Hematopoietic multipotent progenitor cell treated with erythropoietin and hydrocortisone succinate and interleukin-3 and kit ligand, for 8 days (in vitro differentiated cells): Measurements from ENCODE around the gene GDF10.

Experiments used
- DNase-seq: peaks from one replicate; pipeline ENCODE4 v3.0.0-alpha.2; 2015

The GDF10 gene

DNA sequence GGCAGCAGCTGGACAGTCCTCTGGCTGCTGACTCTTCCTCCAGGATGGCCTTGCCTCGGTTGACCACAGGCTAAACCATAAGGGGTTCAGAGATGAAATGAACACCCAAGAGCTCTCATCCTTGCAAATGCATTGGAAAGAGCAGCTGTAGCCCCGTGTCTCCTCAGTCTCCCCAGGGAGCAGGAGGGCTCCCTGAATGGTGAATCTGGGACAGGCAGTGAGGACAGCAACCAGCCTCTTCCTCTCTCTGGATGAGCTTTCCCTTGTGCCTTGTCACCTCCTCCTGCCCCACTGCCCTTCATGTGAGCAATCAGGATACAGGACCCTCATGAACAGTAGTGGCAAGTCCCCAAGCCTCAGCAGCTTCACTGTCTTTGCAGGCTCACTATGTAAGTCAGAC, 23.9 kb upstream of the GDF10 start:
- no peak for DNase-seq

GRCh38 chr10:47276576-47277351, 23.2 kb upstream of the GDF10 start:
- no peak for DNase-seq

GRCh38 chr10:47277352-47278151, 22.4 kb upstream of the GDF10 start:
- no peak for DNase-seq

DNA sequence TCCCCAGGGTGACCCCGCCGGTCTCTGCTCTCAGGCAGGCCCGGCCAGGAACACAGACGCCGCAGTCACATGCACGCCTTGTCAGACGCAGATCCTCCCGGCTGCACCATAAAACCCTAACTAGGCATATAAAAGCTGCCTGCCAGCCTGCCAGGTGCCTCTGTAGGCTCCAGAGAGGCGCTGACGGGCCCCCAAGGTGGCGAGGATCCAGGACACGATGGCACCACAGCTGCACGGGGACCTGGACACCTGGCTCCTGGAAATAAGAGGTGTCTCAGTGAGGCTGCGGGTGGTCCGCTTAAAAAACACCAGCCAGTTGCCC, 21.9 kb upstream of the GDF10 start:
- no peak for DNase-seq

- DNase-seq, result no peak
These were observed 21.3 kb upstream of the GDF10 start for GRCh38 chr10:47278720-47279119.

GRCh38 chr10:47279276-47279675, 20.7 kb upstream of the GDF10 start:
- no peak for DNase-seq

- no peak for DNase-seq
These were observed 17.9 kb upstream of the GDF10 start for GRCh38 chr10:47282005-47282656.

- no peak for DNase-seq
These were observed 17.4 kb upstream of the GDF10 start for GRCh38 chr10:47282657-47283018.

GRCh38 chr10:47283101-47283630, 16.8 kb upstream of the GDF10 start:
- DNase-seq, result no peak

DNA sequence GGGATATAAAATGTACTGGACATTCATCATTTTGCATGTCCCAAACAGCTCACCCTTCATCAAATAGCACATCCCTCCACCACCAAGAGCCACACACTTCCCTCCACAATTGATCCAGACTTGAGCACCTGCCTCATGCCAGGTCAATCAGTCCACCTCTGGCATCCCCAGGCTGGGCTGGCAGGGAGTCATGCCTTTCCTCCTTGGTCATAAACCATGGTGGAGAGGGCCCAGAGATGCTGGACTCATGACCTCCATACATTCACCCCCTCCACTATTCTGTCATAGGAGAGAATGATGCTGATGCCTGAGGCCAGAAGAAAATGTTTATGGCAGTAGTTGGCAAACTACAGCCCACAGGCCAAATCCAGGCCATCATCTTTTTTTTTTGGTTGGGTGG, 16.1 kb upstream of the GDF10 start:
- DNase-seq, result no peak

DNA sequence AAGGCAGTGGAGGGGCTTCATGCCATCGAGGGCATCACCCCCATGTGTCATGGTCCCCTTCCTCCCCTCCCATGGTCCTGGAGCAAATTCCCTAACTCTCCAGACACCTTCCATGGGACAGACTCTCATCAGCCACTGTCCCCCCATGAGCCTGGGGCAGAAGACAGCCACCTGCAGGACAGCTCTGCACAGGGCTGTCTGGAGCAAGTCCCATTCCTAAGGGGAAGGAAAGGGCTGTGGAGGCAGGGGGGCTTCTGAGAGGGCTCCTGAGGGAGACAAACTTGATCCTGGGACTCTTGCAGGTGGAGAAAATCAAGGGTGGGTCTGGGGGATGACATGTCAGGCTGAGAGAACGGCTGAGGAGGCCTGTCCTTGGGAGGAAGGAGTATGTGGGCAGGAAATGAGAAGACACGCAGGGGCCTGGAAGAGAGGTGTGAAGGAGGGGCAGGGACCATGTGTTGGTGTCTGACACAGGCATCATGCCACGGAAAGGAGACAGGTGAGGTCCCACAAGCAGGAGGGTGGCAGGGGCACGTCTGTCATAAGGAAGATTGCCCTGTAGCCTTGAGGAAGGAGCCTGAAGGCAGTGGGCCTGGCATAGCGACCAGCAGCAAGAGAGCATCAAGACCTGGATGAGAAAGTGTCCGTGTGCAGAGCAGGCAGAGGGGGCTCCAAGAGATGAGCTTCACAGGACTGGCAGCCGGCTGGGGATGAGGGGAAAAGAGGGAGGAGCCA, 14.4 kb upstream of the GDF10 start:
- DNase-seq, result no peak

- no peak for DNase-seq
These were observed 13.9 kb upstream of the GDF10 start for GRCh38 chr10:47286116-47286505.

GRCh38 chr10:47286591-47287315, 13.2 kb upstream of the GDF10 start:
- DNase-seq, result no peak

DNA sequence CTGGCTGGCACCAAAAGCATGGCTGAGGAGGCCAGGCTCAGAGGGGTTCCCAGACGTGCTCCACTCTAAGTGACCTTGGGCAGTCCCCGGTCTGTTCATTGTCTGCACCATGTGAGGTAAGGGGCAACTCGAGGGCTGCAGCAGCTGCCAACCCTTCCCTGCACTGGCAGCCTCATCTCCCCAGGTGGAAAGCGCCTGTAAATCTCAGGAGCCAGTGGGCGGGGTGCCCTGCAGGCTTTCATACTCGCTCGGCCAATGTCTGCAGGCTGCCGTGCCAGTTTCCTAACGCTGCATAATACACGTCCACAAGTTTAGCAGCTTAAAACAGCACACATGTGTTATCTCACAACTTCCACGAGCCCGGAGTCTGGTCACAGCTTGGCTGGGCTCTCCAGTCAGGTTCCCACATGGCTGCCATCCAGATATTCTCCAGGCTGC, 12.6 kb upstream of the GDF10 start:
- no peak for DNase-seq

- no peak for DNase-seq
These were observed 12.2 kb upstream of the GDF10 start for GRCh38 chr10:47287805-47288204.

- no peak for DNase-seq
These were observed 11.8 kb upstream of the GDF10 start for GRCh38 chr10:47288236-47288635.

DNA sequence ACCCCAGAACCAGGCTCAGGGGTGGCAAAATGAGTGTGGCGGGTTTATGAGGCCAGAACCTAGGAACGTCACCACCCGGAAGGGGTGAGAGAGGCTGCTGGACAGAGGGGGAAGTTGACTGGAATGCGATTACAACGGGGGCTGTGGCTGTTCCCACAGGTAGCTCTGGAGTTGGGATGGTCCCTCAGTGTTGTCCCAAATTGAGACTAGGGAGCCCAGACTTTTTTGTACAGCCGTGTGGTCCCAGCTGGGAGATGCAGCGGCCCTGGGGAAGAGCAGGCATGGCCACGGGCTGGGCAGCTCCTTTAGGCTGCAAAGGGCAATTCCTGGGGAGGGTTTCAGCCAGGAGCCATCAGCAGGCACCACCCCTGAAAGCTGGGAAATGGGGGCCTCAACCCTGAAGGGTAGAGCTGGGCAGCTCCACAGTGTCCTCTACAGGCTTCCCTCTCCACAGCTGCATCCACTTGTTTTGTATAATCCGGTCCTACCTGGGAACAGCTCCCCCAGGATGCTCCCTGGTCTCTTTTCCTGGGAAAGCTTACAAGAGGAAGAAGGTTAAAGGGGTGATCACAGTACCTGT, 11.0 kb upstream of the GDF10 start:
- no peak for DNase-seq

GRCh38 chr10:47289921-47290320, 10.1 kb upstream of the GDF10 start:
- no peak for DNase-seq

GRCh38 chr10:47290338-47290737, 9.7 kb upstream of the GDF10 start:
- DNase-seq, result no peak

DNA sequence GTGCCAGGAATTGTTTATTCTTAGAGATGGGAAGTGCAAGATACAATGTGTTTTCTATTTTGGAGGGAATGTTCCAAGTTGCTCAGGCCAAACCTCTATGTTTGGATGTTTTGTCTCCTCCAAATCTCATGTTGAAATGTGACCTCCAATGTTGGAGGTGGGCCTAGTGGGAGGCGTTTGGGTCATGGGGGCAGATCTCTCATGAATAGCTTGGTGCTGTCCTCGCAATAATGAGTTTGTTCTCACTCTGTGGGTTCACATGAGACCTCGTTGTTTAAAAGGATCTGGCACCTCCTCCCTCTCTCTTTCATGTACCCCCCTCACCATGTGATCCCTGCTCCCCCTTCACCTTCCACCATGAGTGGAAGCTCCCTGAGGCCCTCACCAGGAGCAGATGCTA, 8.3 kb upstream of the GDF10 start:
- DNase-seq, result no peak

GRCh38 chr10:47294057-47294456, 5.9 kb upstream of the GDF10 start:
- no peak for DNase-seq

GRCh38 chr10:47294501-47294900, 5.5 kb upstream of the GDF10 start:
- DNase-seq, result no peak
